Neural progenitor cell (in vitro differentiated cells): ENCODE data around the gene INTS11. TPM values are rescaled to one million over a fixed set of nuclear protein-coding genes. Genes with fewer than 3 reads are reported as not detected.

ENCODE experiments used
- DNase-seq: peaks from one replicate; pipeline ENCODE4 v3.0.0-alpha.2; 2016; ENCODE audit warnings: low spot score
- H2AFZ ChIP-seq: fragments of 200-600 bp; sonication (generic); replicated peaks from 2 replicates; pipeline ENCODE4 v1.6.1; 2016; ENCODE audit warnings: antibody characterized with exemption
- H3F3A ChIP-seq: fragments of 200-600 bp; sonication (generic); 2 replicates; pipeline ENCODE4 v1.6.1; 2016; ENCODE audit warnings: antibody characterized with exemption, low read depth
- H3K27ac ChIP-seq: fragments of 200-600 bp; sonication (generic); 2 replicates; pipeline ENCODE4 v1.5.1; 2016; ENCODE audit warnings: mild to moderate bottlenecking
- H3K27me3 ChIP-seq: fragments of 200-600 bp; sonication (generic); 2 replicates; pipeline ENCODE4 v1.6.1; 2016; ENCODE audit warnings: mild to moderate bottlenecking, moderate library complexity
- H3K36me3 ChIP-seq: fragments of 200-600 bp; sonication (generic); 2 replicates; pipeline ENCODE4 v1.5.1; 2016
- H3K4me1 ChIP-seq: fragments of 200-600 bp; sonication (generic); 2 replicates; pipeline ENCODE4 v1.6.1; 2016; ENCODE audit warnings: mixed run types
- H3K4me2 ChIP-seq: fragments of 200-600 bp; sonication (generic); 2 replicates; pipeline ENCODE4 v1.6.1; 2016
- H3K4me3 ChIP-seq: fragments of 200-600 bp; sonication (generic); 2 replicates; pipeline ENCODE4 v1.5.1; 2016
- H3K79me2 ChIP-seq: fragments of 200-600 bp; sonication (generic); 2 replicates; pipeline ENCODE4 v1.6.1; 2016; ENCODE audit warnings: low read depth
- H3K9ac ChIP-seq: fragments of 200-600 bp; sonication (generic); 2 replicates; pipeline ENCODE4 v1.6.1; 2016
- H3K9me3 ChIP-seq: fragments of 200-600 bp; sonication (generic); 2 replicates; pipeline ENCODE4 v1.5.1; 2016; ENCODE audit warnings: low read depth
- H4K20me1 ChIP-seq: fragments of 200-600 bp; sonication (generic); 2 replicates; pipeline ENCODE4 v1.6.1; 2016; ENCODE audit warnings: low read depth
- H3K27ac Mint-ChIP-seq: 3 replicates; pipeline ENCODE4 v1.8.0; 2021; ENCODE audit warnings: mixed read lengths
- H3K27me3 Mint-ChIP-seq: 2 replicates; pipeline ENCODE4 v1.8.0; 2022; ENCODE audit warnings: low read depth, mild to moderate bottlenecking, inconsistent platforms, moderate library complexity, mixed read lengths; ENCODE audit not compliant: insufficient read depth
- H3K36me3 Mint-ChIP-seq: 3 replicates; pipeline ENCODE4 v1.8.0; 2021; ENCODE audit warnings: mixed read lengths
- H3K4me1 Mint-ChIP-seq: 3 replicates; pipeline ENCODE4 v1.8.0; 2021; ENCODE audit warnings: mixed read lengths
- H3K4me3 Mint-ChIP-seq: 3 replicates; pipeline ENCODE4 v1.8.0; 2021; ENCODE audit warnings: mild to moderate bottlenecking, moderate library complexity, mixed read lengths
- H3K9me3 Mint-ChIP-seq: 3 replicates; pipeline ENCODE4 v1.8.0; 2020; ENCODE audit warnings: mixed read lengths
- CTCF ChIP-seq: fragments of 200-600 bp; sonication (generic); IDR thresholded peaks from 2 replicates; pipeline ENCODE4 v1.5.1; 2017; ENCODE audit warnings: antibody characterized with exemption, mild to moderate bottlenecking
- EZH2 ChIP-seq: fragments of 200-600 bp; sonication (generic); IDR thresholded peaks from 2 replicates; pipeline ENCODE4 v1.6.1; 2017; ENCODE audit warnings: antibody characterized with exemption, mild to moderate bottlenecking, moderate library complexity
- EZH2phosphoT487 ChIP-seq: fragments of 200-600 bp; sonication (generic); IDR thresholded peaks from 2 replicates; pipeline ENCODE4 v1.6.1; 2017; ENCODE audit warnings: antibody characterized with exemption
- total RNA-seq: library from RNA; depleted of rRNA; stranded (reverse); fragments of >200 nt; gene quantifications from 2 replicates; pipeline ENCODE4 v1.2.3, GENCODE V29; 2015; ENCODE audit warnings: low replicate concordance

Gene INTS11
- total RNA-seq, 1 donor from 2014 or later, result 62.4 TPM

GRCh38 chr1:1287288-1288110, 37.0 kb downstream of the INTS11 start:
- no peak overlapping the region for H3K4me2 ChIP-seq
- TF ChIP-seq CTCF (no peak), EZH2phosphoT487 (no peak), EZH2 (no peak)
- H3K4me1 Mint-ChIP-seq, result peaks cover 9% of the 10 kb centered on the region
- H3K27me3 ChIP-seq, result no peaks in the 10 kb centered on the region
- no peaks in the 10 kb centered on the region for H3K79me2 ChIP-seq
- peaks cover 3% of the 10 kb centered on the region for H3K27me3 Mint-ChIP-seq
- H2AFZ ChIP-seq, result no peak overlapping the region
- peaks cover 10% of the 10 kb centered on the region for H3F3A ChIP-seq
- no peaks in the 10 kb centered on the region for H3K4me1 ChIP-seq
- H4K20me1 ChIP-seq, result peaks cover 6% of the 10 kb centered on the region
- no peaks in the 10 kb centered on the region for H3K9me3 ChIP-seq
- H3K27ac Mint-ChIP-seq, result no peak overlapping the region
- no peak overlapping the region for H3K9ac ChIP-seq
- H3K9me3 Mint-ChIP-seq, result no peaks in the 10 kb centered on the region
- H3K4me3 Mint-ChIP-seq, result no peak overlapping the region
- no peak overlapping the region for H3K27ac ChIP-seq
- no peaks in the 10 kb centered on the region for H3K36me3 ChIP-seq
- H3K36me3 Mint-ChIP-seq, result no peaks in the 10 kb centered on the region
- no peak for DNase-seq
- H3K4me3 ChIP-seq, result no peak overlapping the region

GRCh38 chr1:1286313-1287261, 37.9 kb downstream of the INTS11 start:
- no peak for DNase-seq

More at GRCh38 chr1:1286313-1287261, 37.9 kb downstream of the INTS11 start:
- no peaks in the 10 kb centered on the region for H3K36me3 Mint-ChIP-seq
- H3K4me3 ChIP-seq, result no peak overlapping the region
- H3K9ac ChIP-seq, result no peak overlapping the region
- H3K4me3 Mint-ChIP-seq, result no peak overlapping the region
- no peaks in the 10 kb centered on the region for H3K9me3 ChIP-seq
- H3K27ac Mint-ChIP-seq, result no peak overlapping the region
- no peaks in the 10 kb centered on the region for H3K27me3 ChIP-seq
- no peaks in the 10 kb centered on the region for H3K9me3 Mint-ChIP-seq
- no peaks in the 10 kb centered on the region for H3K36me3 ChIP-seq
- TF ChIP-seq EZH2phosphoT487 (no peak), CTCF (no peak), EZH2 (no peak)
- peaks cover 5% of the 10 kb centered on the region for H3K27me3 Mint-ChIP-seq
- H3K79me2 ChIP-seq, result no peaks in the 10 kb centered on the region
- H3K27ac ChIP-seq, result no peak overlapping the region
- no peaks in the 10 kb centered on the region for H3K4me1 ChIP-seq
- H3K4me2 ChIP-seq, result no peak overlapping the region
- H3K4me1 Mint-ChIP-seq, result peaks cover 11% of the 10 kb centered on the region
- no peak overlapping the region for H2AFZ ChIP-seq
- H3F3A ChIP-seq, result peaks cover 10% of the 10 kb centered on the region
- no peaks in the 10 kb centered on the region for H4K20me1 ChIP-seq
